Measurements from ENCODE around the gene FUBP3. TPM values are rescaled to one million over a fixed set of nuclear protein-coding genes. Genes with fewer than 3 reads are reported as not detected.

The FUBP3 gene
- total RNA-seq, 4 donors from 2014 or later, result 71.7 to 83.9 (median 77.8) TPM

- Histone ChIP-seq H3K36me3 (no peaks in the 10 kb centered on the region), H3K27ac (no peak overlapping the region), H3K9me3 (no peaks in the 10 kb centered on the region), H3K4me3 (replicated peaks in 1 of 3) (no peak overlapping the region), H3K27me3 (peaks cover 73% of the 10 kb centered on the region), H3K4me1 (peaks cover 58 to 73% of the 10 kb centered on the region in 2 donors)
- peak in 1 of 2 donors; percentile 11 for DNase-seq
- WGBS, 2 donors, result 3 to 5% methylated on average over 21 to 33 of the region's 65 CpGs
- intact Hi-C loops (cut with DNase I), result no loop called here
- TF ChIP-seq CTCF (IDR thresholded peaks at IDR 0.05) (no peak), POLR2A (IDR thresholded peaks at IDR 0.05) (no peak)
Measured at GRCh38 chr9:130663258-130663976, 84.0 kb downstream of the FUBP3 start.

DNA sequence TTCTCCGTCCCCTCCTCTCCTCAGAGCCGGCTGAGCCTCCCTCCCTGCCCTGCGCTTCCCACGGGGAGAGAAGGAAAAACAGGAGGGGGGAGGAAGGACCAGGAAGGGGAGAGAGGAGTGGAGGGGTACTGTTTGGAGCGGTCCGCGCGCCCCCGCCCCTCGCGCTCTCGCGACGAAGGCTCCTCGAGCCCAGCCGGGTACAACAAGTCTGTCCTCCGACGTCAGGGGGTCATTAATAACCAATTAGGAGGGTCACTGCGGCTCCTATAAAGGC is 84.5 kb downstream of the FUBP3 start:
- peaks cover 58 to 73% of the 10 kb centered on the region in 2 donors for H3K4me1 ChIP-seq
- H3K27ac ChIP-seq, result no peak overlapping the region
- no peaks in the 10 kb centered on the region for H3K9me3 ChIP-seq
- no peaks in the 10 kb centered on the region for H3K36me3 ChIP-seq
- peaks cover 73% of the 10 kb centered on the region for H3K27me3 ChIP-seq
- 5% methylated on average over 13 to 19 of the region's 19 CpGs for WGBS, 2 donors
- no peak for TF ChIP-seq POLR2A (IDR thresholded peaks at IDR 0.05)
- no peak for TF ChIP-seq CTCF (IDR thresholded peaks at IDR 0.05)
- H3K4me3 ChIP-seq (replicated peaks in 1 of 3), result no peak overlapping the region
- no peak for DNase-seq
- intact Hi-C loops (cut with DNase I), result no loop called here

DNA sequence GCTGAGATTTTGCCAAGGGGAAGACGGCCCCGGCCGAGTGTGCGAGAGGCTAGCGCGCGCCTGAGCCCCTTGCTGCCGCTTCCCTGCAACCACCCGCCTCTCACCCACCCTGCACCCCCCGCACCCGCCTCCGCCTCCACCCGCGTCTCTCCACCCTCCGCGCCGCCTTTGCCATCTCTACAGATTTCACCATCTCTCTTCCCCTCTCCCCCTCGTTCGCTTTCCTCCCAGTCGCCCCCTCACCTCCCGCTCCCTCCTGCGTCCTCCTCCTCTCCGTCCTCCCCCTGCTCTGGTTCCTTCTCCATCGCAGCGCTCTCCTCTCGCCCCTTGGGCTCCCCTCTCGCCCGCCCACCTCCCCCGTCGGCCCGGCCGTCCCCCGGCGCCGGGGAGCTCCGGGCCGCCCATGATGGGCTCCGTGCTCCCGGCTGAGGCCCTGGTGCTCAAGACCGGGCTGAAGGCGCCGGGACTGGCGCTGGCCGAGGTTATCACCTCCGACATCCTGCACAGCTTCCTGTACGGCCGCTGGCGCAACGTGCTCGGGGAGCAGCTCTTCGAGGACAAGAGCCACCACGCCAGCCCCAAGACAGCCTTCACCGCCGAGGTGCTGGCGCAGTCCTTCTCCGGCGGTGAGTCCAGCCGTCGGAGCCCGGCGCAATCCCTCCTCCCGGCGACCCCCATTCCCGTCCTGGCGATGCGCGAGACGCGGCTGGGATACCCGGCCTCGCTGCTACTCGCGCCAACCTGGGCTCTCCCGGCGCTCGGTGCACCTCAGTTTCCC is 85.1 kb downstream of the FUBP3 start, which contains the start of gene PRDM12:
Gene PRDM12 (plus strand): TSS at position 344 of the 778 bp plus-strand sequence. CDS start 60 bp downstream, at position 404.
- Histone ChIP-seq H3K36me3 (no peaks in the 10 kb centered on the region), H3K4me3 (replicated peaks in 1 of 3) (no peak within 1 kb of the TSS), H3K4me1 (peaks cover 58 to 71% of the 10 kb centered on the region in 2 donors), H3K27ac (no peak within 1 kb of the TSS), H3K9me3 (no peaks in the 10 kb centered on the region), H3K27me3 (peaks cover 68% of the 10 kb centered on the region)
- DNase-seq, result no peak
- 2 to 3% methylated on average over 24 to 63 of the region's 76 CpGs for WGBS, 2 donors
- intact Hi-C loops (cut with DNase I), result no loop called here
- TF ChIP-seq POLR2A (IDR thresholded peaks at IDR 0.05), result no peak
- TF ChIP-seq CTCF (IDR thresholded peaks at IDR 0.05), result no peak

GRCh38 chr9:130665029-130665430 is 85.7 kb downstream of the FUBP3 start:
- no peaks in the 10 kb centered on the region for H3K9me3 ChIP-seq
- H3K27me3 ChIP-seq, result peaks cover 64% of the 10 kb centered on the region
- DNase-seq, result no peak
- intact Hi-C loops (cut with DNase I), result no loop called here
- peaks cover 54 to 65% of the 10 kb centered on the region in 2 donors for H3K4me1 ChIP-seq
- no peak overlapping the region for H3K27ac ChIP-seq
- H3K36me3 ChIP-seq, result no peaks in the 10 kb centered on the region
- 3 to 4% methylated on average over 14 to 26 of the region's 26 CpGs for WGBS, 2 donors
- no peak for TF ChIP-seq POLR2A (IDR thresholded peaks at IDR 0.05)
- no peak for TF ChIP-seq CTCF (IDR thresholded peaks at IDR 0.05)
- no peak overlapping the region for H3K4me3 ChIP-seq (replicated peaks in 1 of 3)

Data from thyroid gland (tissue), 4 donors.